LNCAP (cell line): ENCODE data around the gene MYOF.

Experiments
- TF ChIP-seq, protein P1 (sequence below): fragments of 450-650 bp; IDR thresholded peaks from 2 replicates; pipeline ENCODE4 v1.5.1; 2017; ENCODE audit warnings: mild to moderate bottlenecking

Gene MYOF

DNA sequence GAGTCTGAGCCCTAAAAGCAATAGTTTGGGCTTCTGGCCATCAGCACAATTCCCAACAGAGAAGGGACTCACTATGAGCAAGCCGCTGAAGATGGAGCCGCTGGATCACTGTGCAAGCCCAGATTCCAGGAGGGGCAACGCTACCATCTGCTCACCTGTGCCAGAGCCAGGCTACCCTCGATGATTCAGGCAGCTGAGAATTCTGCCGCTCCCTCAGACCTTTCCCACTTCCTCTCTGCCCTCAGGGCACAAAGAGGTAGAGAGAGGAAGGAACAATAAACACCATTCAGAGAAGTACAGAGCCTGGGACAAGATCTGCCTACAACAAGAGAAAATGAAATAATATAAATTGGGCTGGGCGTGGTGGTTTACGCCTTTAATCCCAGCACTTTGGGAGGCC lies 98.1 kb downstream of the MYOF start:
- TF ChIP-seq, protein P1, sequence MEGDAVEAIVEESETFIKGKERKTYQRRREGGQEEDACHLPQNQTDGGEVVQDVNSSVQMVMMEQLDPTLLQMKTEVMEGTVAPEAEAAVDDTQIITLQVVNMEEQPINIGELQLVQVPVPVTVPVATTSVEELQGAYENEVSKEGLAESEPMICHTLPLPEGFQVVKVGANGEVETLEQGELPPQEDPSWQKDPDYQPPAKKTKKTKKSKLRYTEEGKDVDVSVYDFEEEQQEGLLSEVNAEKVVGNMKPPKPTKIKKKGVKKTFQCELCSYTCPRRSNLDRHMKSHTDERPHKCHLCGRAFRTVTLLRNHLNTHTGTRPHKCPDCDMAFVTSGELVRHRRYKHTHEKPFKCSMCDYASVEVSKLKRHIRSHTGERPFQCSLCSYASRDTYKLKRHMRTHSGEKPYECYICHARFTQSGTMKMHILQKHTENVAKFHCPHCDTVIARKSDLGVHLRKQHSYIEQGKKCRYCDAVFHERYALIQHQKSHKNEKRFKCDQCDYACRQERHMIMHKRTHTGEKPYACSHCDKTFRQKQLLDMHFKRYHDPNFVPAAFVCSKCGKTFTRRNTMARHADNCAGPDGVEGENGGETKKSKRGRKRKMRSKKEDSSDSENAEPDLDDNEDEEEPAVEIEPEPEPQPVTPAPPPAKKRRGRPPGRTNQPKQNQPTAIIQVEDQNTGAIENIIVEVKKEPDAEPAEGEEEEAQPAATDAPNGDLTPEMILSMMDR: no peak

DNA sequence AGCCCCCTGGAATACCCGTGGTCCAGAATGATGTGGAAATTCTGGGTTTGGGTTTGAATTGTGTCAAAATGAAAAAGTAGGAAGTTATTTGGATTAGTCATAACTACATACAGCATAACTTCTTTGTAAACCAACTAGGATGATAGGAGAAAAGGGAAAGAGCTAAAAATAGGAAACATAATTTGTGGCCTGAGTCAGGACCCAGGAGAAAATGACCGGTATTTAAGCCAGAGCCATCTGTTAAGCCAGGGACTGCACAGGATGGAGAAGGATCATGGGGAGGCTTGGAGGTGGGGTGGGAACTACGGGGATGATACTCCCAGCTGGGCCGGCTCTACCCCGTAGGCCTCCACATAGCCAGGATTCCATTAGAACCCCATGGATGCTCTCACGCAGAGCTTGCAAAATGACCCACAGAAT lies 98.6 kb downstream of the MYOF start:
- TF ChIP-seq, protein P1: no peak

DNA sequence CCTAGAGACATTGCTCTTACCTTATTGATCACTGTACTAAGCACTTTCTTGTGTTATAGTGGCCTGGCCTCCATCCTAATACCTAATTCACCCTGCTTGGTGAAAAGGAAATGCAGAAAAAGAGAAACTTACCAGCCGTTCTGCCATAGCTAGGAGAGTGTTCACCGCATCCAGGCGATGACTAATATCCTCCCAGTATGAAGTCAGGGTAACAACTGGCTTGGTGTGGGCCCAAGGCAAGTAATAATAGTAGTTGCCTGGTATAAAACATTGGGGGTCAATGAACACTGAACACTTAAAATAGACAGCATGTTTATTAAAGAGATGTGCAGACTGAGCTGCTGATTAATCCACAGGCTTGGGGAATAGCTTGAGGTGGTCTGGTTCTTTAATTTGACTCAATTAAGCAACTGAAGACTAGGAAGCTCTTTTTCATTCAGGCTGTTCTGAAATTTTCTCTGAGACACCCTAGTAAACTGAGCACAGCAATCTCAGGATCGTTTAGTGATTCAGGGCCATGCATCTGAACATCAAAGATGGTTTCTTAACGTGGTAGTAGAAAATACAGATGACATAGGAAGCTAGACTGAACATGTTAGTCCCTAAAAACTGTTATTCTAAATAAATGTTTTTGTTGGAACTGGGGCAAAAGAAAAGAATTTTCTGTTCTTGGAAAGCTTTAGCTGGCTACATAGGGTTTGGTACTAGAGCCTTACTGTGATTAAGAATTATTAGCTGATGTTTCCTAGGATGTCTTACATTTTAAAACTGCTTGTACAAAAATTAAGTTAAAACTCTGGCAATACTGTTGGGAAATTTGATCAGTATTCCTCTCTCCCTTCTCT lies 102.2 kb downstream of the MYOF start:
- TF ChIP-seq, protein P1: no peak

DNA sequence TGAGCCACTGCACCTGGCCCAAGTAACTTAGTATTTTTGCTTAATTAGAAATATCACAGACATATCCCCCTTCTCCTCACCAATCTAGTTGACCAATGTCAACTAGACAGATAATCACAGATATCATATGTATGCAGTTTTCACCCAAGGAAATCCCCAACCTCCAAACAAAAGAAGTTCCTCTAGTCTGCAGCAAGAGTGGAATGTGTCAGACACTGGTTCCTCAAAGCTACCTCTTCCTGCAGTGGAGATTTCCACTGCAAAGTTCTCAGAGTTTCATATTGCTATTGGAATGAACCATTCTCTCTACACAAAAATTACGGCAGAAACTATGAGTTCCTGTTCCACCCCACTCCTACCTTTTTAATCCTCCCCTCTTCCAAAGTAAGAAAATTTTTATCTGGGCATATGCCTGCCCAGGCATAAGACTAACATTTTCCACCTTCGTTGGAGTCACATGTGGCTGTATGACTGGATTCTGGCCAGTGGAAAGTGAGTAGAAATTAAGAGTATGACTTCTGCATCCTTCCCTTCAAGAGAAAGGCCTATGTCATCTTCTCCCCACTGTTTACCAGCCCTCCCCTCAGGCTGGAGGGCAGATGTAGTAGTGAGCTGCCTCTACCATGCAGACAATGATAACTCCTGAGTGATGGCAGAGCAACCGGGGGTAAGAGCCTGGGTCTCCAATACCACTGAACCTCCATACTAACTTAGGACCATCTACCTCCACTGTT lies 103.0 kb downstream of the MYOF start:
- TF ChIP-seq, protein P1: no peak

DNA sequence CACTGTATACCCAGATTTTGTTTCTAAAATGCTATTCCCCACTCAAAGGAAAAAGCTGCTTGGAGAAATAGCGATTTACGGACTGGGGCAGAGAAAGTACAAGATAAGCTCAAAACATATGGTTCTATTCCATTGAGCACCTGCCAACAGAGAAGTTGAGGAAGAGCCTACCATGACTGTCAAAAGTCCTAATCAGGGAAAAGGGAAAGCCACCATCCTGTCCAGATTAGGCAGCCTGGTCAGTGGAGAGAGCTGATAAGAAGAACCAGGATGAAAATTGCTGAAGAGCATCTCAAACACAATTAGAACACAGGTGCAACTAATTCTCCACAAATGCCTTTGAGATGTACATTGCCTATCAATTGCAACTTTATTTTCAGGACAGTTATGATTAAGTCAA lies 104.1 kb downstream of the MYOF start:
- TF ChIP-seq, protein P1: no peak

DNA sequence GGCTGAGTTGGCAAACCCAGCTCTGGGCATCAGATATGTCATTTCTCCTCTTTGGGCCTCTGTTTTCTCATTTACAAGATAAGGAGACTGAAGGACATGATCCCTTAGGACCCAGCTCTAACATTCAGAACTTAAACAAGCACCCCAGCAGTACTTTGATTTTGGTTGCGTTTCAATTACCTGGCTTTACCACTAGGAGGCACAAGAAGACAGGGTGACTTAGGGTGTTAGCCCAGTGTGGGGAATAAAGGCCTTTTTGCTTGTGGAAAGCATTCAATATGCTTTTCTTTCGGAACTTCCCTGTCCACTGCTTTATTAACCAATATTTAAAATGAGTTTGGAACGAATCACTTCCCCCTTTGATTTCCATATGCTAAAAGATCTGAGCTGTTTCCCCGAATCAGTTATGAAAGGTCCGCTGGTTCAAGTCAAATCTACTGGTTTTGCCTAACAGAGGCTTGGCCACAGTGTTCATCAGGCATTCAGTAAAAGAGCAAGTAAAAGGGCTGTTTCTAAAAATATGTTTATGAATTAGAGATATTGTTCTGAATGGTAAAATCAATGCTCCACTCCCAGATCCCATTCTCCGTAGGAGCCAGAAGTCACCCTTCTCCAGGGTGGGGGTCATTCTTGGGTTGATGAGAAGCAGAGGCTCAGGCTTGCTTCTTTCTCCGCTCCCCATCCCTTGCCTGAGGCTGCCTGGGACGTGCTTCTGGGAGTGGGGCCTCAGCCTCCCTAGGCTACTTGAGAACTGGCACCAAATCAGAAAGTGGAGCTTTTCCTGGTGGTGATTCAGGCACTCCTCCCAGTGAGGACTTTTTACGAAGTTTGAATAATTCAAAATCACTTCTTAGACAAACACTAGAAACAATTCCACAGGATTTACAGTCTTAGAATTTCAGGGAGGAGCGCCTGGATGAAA lies 105.5 kb downstream of the MYOF start:
- TF ChIP-seq, protein P1: peak; percentile 88

DNA sequence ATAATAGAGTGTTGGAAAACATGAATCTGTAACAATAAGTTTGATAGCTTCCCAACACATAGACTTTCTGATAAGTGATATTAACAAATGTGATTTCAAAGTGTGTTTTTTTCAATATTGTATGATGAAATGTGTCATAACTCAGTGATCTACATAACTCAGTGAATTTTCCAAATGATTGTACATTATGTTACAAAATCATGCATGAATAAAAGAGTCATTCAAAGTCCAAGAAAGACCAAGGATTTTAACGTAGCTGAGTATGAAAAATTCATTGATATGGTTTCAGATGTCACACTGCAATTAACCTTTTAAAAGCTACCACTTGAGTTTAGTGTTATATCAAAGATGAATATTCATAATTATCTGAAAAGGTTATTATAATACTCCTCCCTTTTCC lies 111.2 kb downstream of the MYOF start:
- TF ChIP-seq, protein P1: no peak
